ENCODE measurements around the gene KIF5A.

KIF5A gene

GRCh38 chr12:57524814-57525614 is 24.8 kb upstream of the KIF5A start:
- Mint-ChIP-seq H3K27me3 (no peaks in the 10 kb centered on the region), H3K27ac (peak overlapping the region; percentile 93), H3K36me3 (ENCODE audit: low read depth) (peaks cover 68% of the 10 kb centered on the region), H3K4me3 (peak overlapping the region; percentile 91), H3K9me3 (no peaks in the 10 kb centered on the region), H3K4me1 (ENCODE audit: low read depth) (peaks cover 39% of the 10 kb centered on the region)
- DNase-seq: no peak

GRCh38 chr12:57525615-57526383 is 24.0 kb upstream of the KIF5A start:
- Mint-ChIP-seq H3K27ac (peak overlapping the region; percentile 29), H3K4me1 (ENCODE audit: low read depth) (peaks cover 39% of the 10 kb centered on the region), H3K9me3 (no peaks in the 10 kb centered on the region), H3K36me3 (ENCODE audit: low read depth) (peaks cover 73% of the 10 kb centered on the region), H3K27me3 (no peaks in the 10 kb centered on the region), H3K4me3 (no peak overlapping the region)
- DNase-seq: no peak

- H3K27me3 Mint-ChIP-seq: no peaks in the 10 kb centered on the region
- DNase-seq: no peak
- peaks cover 81% of the 10 kb centered on the region for H3K36me3 Mint-ChIP-seq (ENCODE audit: low read depth)
- no peak overlapping the region for H3K4me3 Mint-ChIP-seq
- no peaks in the 10 kb centered on the region for H3K9me3 Mint-ChIP-seq
- peaks cover 31% of the 10 kb centered on the region for H3K4me1 Mint-ChIP-seq (ENCODE audit: low read depth)
- peak overlapping the region; percentile 72 for H3K27ac Mint-ChIP-seq
Observed at GRCh38 chr12:57526477-57527126, 23.2 kb upstream of the KIF5A start.

DNA sequence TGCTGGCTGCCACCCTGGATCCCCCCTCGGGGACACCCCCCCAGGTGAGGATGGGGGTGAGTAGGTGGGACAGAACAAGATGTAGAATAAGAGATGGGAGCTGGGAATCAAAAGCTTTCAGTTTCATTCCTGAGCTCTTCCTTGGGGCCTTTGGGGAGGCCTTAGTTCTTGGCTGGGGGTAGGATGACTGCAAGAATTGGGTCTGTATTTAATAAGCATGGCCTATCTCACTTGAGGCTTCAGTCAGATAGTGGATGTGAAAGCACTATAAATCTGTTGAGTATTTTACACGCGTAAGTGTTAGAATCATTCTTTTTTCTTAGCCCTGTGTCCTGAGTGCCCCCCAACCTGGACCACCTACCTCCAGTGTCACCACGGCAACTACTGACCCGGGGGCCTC is 22.7 kb upstream of the KIF5A start:
- H3K9me3 Mint-ChIP-seq: no peaks in the 10 kb centered on the region
- peak overlapping the region; percentile 72 for H3K27ac Mint-ChIP-seq
- no peak overlapping the region for H3K4me3 Mint-ChIP-seq
- no peaks in the 10 kb centered on the region for H3K27me3 Mint-ChIP-seq
- H3K36me3 Mint-ChIP-seq (ENCODE audit: low read depth): peaks cover 86% of the 10 kb centered on the region
- DNase-seq: no peak
- peaks cover 25% of the 10 kb centered on the region for H3K4me1 Mint-ChIP-seq (ENCODE audit: low read depth)

GRCh38 chr12:57528176-57528575 is 21.7 kb upstream of the KIF5A start:
- Mint-ChIP-seq H3K9me3 (no peaks in the 10 kb centered on the region), H3K4me3 (no peak overlapping the region), H3K27ac (peak overlapping the region; percentile 65), H3K36me3 (ENCODE audit: low read depth) (peaks cover 95% of the 10 kb centered on the region), H3K4me1 (ENCODE audit: low read depth) (peaks cover 22% of the 10 kb centered on the region), H3K27me3 (no peaks in the 10 kb centered on the region)
- no peak for DNase-seq

- no peak for DNase-seq
- no peaks in the 10 kb centered on the region for H3K27me3 Mint-ChIP-seq
- no peak overlapping the region for H3K4me3 Mint-ChIP-seq
- peaks cover 14% of the 10 kb centered on the region for H3K4me1 Mint-ChIP-seq (ENCODE audit: low read depth)
- H3K36me3 Mint-ChIP-seq (ENCODE audit: low read depth): peaks cover 95% of the 10 kb centered on the region
- peak overlapping the region; percentile 65 for H3K27ac Mint-ChIP-seq
- H3K9me3 Mint-ChIP-seq: no peaks in the 10 kb centered on the region
Observed at GRCh38 chr12:57528831-57529555, 20.9 kb upstream of the KIF5A start.

GRCh38 chr12:57529831-57530230 is 20.0 kb upstream of the KIF5A start:
- H3K27me3 Mint-ChIP-seq: no peaks in the 10 kb centered on the region
- DNase-seq: no peak
- H3K27ac Mint-ChIP-seq: peak overlapping the region; percentile 58
- peaks cover 5% of the 10 kb centered on the region for H3K4me1 Mint-ChIP-seq (ENCODE audit: low read depth)
- H3K9me3 Mint-ChIP-seq: no peaks in the 10 kb centered on the region
- no peak overlapping the region for H3K4me3 Mint-ChIP-seq
- peaks cover 95% of the 10 kb centered on the region for H3K36me3 Mint-ChIP-seq (ENCODE audit: low read depth)

DNA sequence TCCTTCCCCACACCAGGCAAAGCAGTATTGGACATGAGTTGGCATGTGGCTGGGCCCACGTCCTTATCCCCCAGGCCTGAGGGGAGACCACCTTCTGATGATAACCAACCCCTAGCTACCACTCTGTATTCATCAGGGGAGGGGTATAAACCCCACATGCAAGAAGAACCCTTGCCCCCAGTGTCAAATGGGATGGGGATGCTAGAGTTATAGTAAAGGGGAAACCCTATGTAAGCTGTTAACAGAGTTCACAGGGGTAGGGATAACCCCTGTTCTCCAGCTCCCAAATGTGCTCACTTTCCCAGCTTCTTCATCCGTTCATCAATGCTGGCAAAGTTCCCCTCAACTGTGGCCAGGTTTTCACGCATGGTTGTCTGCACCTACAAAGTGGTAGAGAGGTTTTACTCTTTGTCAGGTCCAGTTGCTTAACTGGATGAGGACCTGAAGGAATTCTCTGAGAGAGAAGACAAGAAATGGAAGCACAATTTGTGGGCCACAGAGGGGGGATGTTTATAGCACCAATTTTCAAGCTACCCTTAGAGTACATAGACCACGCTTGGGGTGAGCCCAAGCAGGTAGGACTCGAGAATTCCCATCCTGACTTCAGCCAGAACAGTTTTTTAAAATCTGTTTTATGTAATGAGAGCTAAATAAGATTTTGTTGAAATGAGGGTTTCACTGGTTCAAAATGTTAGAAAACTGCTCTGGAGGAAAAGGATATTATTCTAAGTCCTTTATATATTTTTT is 19.3 kb upstream of the KIF5A start:
- Mint-ChIP-seq H3K9me3 (no peaks in the 10 kb centered on the region), H3K4me3 (no peak overlapping the region), H3K36me3 (ENCODE audit: low read depth) (peaks cover 95% of the 10 kb centered on the region), H3K4me1 (ENCODE audit: low read depth) (no peaks in the 10 kb centered on the region), H3K27ac (peak overlapping the region; percentile 58), H3K27me3 (no peaks in the 10 kb centered on the region)
- DNase-seq: no peak

- Mint-ChIP-seq H3K9me3 (no peaks in the 10 kb centered on the region), H3K4me1 (ENCODE audit: low read depth) (no peaks in the 10 kb centered on the region), H3K27ac (peak overlapping the region; percentile 31), H3K4me3 (no peak overlapping the region), H3K27me3 (no peaks in the 10 kb centered on the region), H3K36me3 (ENCODE audit: low read depth) (peaks cover 95% of the 10 kb centered on the region)
- DNase-seq: no peak
Observed at GRCh38 chr12:57531836-57532235, 18.0 kb upstream of the KIF5A start.

DNA sequence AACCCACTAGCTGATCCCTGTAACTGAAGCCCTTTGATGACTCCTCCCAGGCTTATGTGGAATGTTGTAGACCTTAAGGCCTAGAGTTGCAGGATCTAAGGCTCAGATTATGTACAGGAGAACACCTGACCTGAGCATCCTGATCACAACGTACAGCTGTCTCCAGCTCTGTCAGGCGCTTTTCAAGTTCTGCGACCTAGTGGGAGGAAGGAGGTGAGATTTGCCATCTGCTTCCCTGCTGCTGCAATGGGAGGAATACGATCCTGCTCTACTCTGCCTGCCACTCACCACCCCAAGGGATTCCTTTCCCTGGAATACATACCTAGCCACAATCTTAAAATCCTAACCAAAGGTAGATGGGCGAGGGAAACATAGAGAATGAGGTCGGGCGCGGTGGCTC is 16.7 kb upstream of the KIF5A start:
- H3K4me1 Mint-ChIP-seq (ENCODE audit: low read depth): no peaks in the 10 kb centered on the region
- no peaks in the 10 kb centered on the region for H3K27me3 Mint-ChIP-seq
- H3K27ac Mint-ChIP-seq: no peak overlapping the region
- H3K4me3 Mint-ChIP-seq: no peak overlapping the region
- no peak for DNase-seq
- peaks cover 94% of the 10 kb centered on the region for H3K36me3 Mint-ChIP-seq (ENCODE audit: low read depth)
- H3K9me3 Mint-ChIP-seq: no peaks in the 10 kb centered on the region

- peak overlapping the region; percentile 39 for H3K27ac Mint-ChIP-seq
- H3K27me3 Mint-ChIP-seq: no peaks in the 10 kb centered on the region
- no peak overlapping the region for H3K4me3 Mint-ChIP-seq
- DNase-seq: no peak
- H3K9me3 Mint-ChIP-seq: no peaks in the 10 kb centered on the region
- H3K36me3 Mint-ChIP-seq (ENCODE audit: low read depth): peaks cover 95% of the 10 kb centered on the region
- no peaks in the 10 kb centered on the region for H3K4me1 Mint-ChIP-seq (ENCODE audit: low read depth)
Observed at GRCh38 chr12:57534250-57534649, 15.6 kb upstream of the KIF5A start.

DNA sequence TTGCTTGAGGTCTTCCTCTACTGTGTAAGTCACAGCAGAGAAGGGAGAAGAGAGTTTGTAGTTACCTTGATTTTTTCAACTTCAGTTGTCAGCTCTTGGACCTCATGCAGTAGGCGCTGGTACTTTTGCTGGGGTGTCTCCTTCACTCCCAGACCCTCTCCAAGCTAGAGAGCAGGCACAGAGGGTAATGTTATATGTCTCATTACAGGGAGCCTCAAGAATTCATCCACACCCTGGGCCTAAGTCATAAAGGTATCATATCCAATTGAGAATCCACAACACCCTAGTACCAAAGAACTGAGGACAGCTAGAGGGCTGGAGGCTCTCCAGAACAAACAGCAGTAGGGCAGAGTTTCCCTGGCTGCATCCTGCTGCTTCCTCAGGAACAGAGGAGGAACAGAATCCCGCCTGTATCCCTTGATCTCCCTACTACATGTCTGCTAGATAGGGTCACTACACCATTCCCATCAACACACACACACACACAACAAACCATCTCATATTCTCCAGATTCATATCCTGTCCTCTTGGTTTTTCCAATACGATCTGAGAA is 14.8 kb upstream of the KIF5A start:
- Mint-ChIP-seq H3K27ac (peak overlapping the region; percentile 12), H3K9me3 (no peaks in the 10 kb centered on the region), H3K4me3 (no peak overlapping the region), H3K4me1 (ENCODE audit: low read depth) (no peaks in the 10 kb centered on the region), H3K36me3 (ENCODE audit: low read depth) (peaks cover 95% of the 10 kb centered on the region), H3K27me3 (no peaks in the 10 kb centered on the region)
- DNase-seq: no peak

- peaks cover 94% of the 10 kb centered on the region for H3K36me3 Mint-ChIP-seq (ENCODE audit: low read depth)
- H3K4me1 Mint-ChIP-seq (ENCODE audit: low read depth): peaks cover under 1% of the 10 kb centered on the region
- DNase-seq: no peak
- no peak overlapping the region for H3K4me3 Mint-ChIP-seq
- H3K27me3 Mint-ChIP-seq: no peaks in the 10 kb centered on the region
- H3K9me3 Mint-ChIP-seq: no peaks in the 10 kb centered on the region
- no peak overlapping the region for H3K27ac Mint-ChIP-seq
Observed at GRCh38 chr12:57535764-57536596, 13.9 kb upstream of the KIF5A start.

Data from activated T-cell treated with anti-CD3 and anti-CD28 coated beads, Interleukin-2, amount 50 U/mL, for 24 hours (primary cell).